Hepatocyte (in vitro differentiated cells): ENCODE measurements around the gene SPG11. TPM values are rescaled to one million over a fixed set of nuclear protein-coding genes. Genes with fewer than 3 reads are reported as not detected.
A peak's percentile ranks its signal among the peaks of the same experiment; 100 is the strongest.
"Not testable (repeated sequence)": the region's sequence is repeated elsewhere in the genome, so short reads cannot be mapped to it uniquely, and the experiment has no call there.

Experiments
- DNase-seq: peaks from one replicate; pipeline ENCODE4 v3.0.0-alpha.2; 2016; ENCODE audit warnings: low spot score
- H2AFZ ChIP-seq: fragments of 200-600 bp; sonication (generic); 2 replicates; pipeline ENCODE4 v1.6.0; 2016; ENCODE audit warnings: antibody characterized with exemption, mild to moderate bottlenecking
- H3K27ac ChIP-seq: fragments of 200-600 bp; sonication (generic); 2 replicates; pipeline ENCODE4 v1.5.1; 2016; ENCODE audit warnings: mild to moderate bottlenecking
- H3K27me3 ChIP-seq: fragments of 200-600 bp; sonication (generic); 2 replicates; pipeline ENCODE4 v1.6.1; 2016
- H3K36me3 ChIP-seq: fragments of 200-600 bp; sonication (generic); replicated peaks from 2 replicates; pipeline ENCODE4 v1.5.1; 2016; ENCODE audit warnings: low read depth; ENCODE audit not compliant: insufficient read depth
- H3K4me1 ChIP-seq: fragments of 200-600 bp; sonication (generic); 2 replicates; pipeline ENCODE4 v1.5.1; 2016; ENCODE audit warnings: mild to moderate bottlenecking, moderate library complexity; ENCODE audit not compliant: insufficient read depth
- H3K4me2 ChIP-seq: fragments of 200-600 bp; sonication (generic); 2 replicates; pipeline ENCODE4 v1.6.0; 2016
- H3K4me3 ChIP-seq: fragments of 200-600 bp; sonication (generic); 2 replicates; pipeline ENCODE4 v1.5.1; 2016; ENCODE audit warnings: mild to moderate bottlenecking
- H3K79me2 ChIP-seq: fragments of 200-600 bp; sonication (generic); 2 replicates; pipeline ENCODE4 v1.6.0; 2017; ENCODE audit warnings: mild to moderate bottlenecking
- H3K9me2 ChIP-seq: fragments of 200-600 bp; sonication (generic); replicated peaks from 2 replicates; pipeline ENCODE4 v1.6.0; 2017; ENCODE audit warnings: mild to moderate bottlenecking; ENCODE audit not compliant: insufficient read depth
- H3K9me3 ChIP-seq: fragments of 200-600 bp; sonication (generic); 2 replicates; pipeline ENCODE4 v1.5.1; 2016; ENCODE audit warnings: low read depth, mild to moderate bottlenecking
- H4K20me1 ChIP-seq: fragments of 200-600 bp; sonication (generic); 2 replicates; pipeline ENCODE4 v1.6.0; 2016; ENCODE audit warnings: mild to moderate bottlenecking; ENCODE audit not compliant: insufficient read depth, poor library complexity, severe bottlenecking
- CTCF ChIP-seq: fragments of 200-600 bp; sonication (generic); IDR thresholded peaks from 2 replicates; pipeline ENCODE4 v1.5.1; 2016; ENCODE audit warnings: antibody characterized with exemption, mild to moderate bottlenecking; ENCODE audit not compliant: poor library complexity
- EZH2 ChIP-seq: fragments of 200-600 bp; sonication (generic); IDR thresholded peaks from 2 replicates; pipeline ENCODE4 v1.6.1; 2016; ENCODE audit warnings: antibody characterized with exemption, mild to moderate bottlenecking, borderline replicate concordance
- EZH2phosphoT487 ChIP-seq: fragments of 200-600 bp; sonication (generic); IDR thresholded peaks from one replicate; pipeline ENCODE4 v1.6.1; 2018; ENCODE audit warnings: antibody characterized with exemption, mild to moderate bottlenecking, low read depth, moderate library complexity; ENCODE audit not compliant: unreplicated experiment, severe bottlenecking
- WGBS: methylation state at CpG from one replicate; pipeline ENCODE4 v1.1.6; 2016; ENCODE audit warnings: low lambda C conversion rate; ENCODE audit errors: missing lambda C conversion rate; 5-methylcytosine and 5-hydroxymethylcytosine counted together
- polyA plus RNA-seq: library from polyadenylated mRNA; unstranded; fragments of >200 nt; fragmentation: Nextera tagmentation; extraction: Ambion mirVana; gene quantifications from 2 replicates; pipeline ENCODE4 v1.2.1, GENCODE V29; 2016
- total RNA-seq: library from RNA; depleted of rRNA; stranded (reverse); fragments of >200 nt; gene quantifications from 2 replicates; pipeline ENCODE4 v1.2.3, GENCODE V29; 2014

Gene SPG11
- total and polyA plus RNA-seq, 2 experiments from 2014 or later: 28.2 to 70.3 TPM

- Histone ChIP-seq H3K36me3 (no peaks in the 10 kb centered on the region), H4K20me1 (peaks cover 21% of the 10 kb centered on the region), H3K4me1 (no peaks in the 10 kb centered on the region), H2AFZ (no peak overlapping the region), H3K4me3 (no peak overlapping the region), H3K4me2 (no peak overlapping the region), H3K9me3 (no peaks in the 10 kb centered on the region), H3K27me3 (no peaks in the 10 kb centered on the region), H3K9me2 (no peaks in the 10 kb centered on the region), H3K79me2 (peaks cover 70% of the 10 kb centered on the region), H3K27ac (no peak overlapping the region)
- DNase-seq: no peak
- TF ChIP-seq EZH2phosphoT487: no peak
- peak; percentile 37 for TF ChIP-seq CTCF
- WGBS: 79% methylated on average over 3 of the region's 3 CpGs
Measured at GRCh38 chr15:44550256-44550655, 113.2 kb downstream of the SPG11 start.

- peaks cover 81% of the 10 kb centered on the region for H3K79me2 ChIP-seq
Measured at GRCh38 chr15:44549152-44549551, 114.3 kb downstream of the SPG11 start.

GRCh38 chr15:44545913-44546802, 117.3 kb downstream of the SPG11 start:
- H3K9me2 ChIP-seq: no peaks in the 10 kb centered on the region
- no peaks in the 10 kb centered on the region for H3K9me3 ChIP-seq
- H3K27me3 ChIP-seq: no peaks in the 10 kb centered on the region
- H3K79me2 ChIP-seq: peaks cover 93% of the 10 kb centered on the region
- WGBS: 84% methylated on average over 5 of the region's 5 CpGs
- no peak overlapping the region for H2AFZ ChIP-seq
- H4K20me1 ChIP-seq: peaks cover 30% of the 10 kb centered on the region
- H3K4me1 ChIP-seq: peaks cover 17% of the 10 kb centered on the region
- H3K4me2 ChIP-seq: no peak overlapping the region
- TF ChIP-seq EZH2phosphoT487 (no peak), CTCF (peak; percentile 34), EZH2 (no peak)
- H3K27ac ChIP-seq: no peak overlapping the region
- H3K36me3 ChIP-seq: no peaks in the 10 kb centered on the region
- H3K4me3 ChIP-seq: no peak overlapping the region
- no peak for DNase-seq

More at GRCh38 chr15:44549152-44549551, 114.3 kb downstream of the SPG11 start:
- peaks cover 26% of the 10 kb centered on the region for H4K20me1 ChIP-seq
- H3K4me3 ChIP-seq, H3K9me2 ChIP-seq, H3K4me1 ChIP-seq, DNase-seq, H3K9me3 ChIP-seq, H3K27me3 ChIP-seq, H3K4me2 ChIP-seq, H3K36me3 ChIP-seq, H2AFZ ChIP-seq, H3K27ac ChIP-seq: not testable (repeated sequence)
- WGBS: over 99% methylated on average over 9 of the region's 9 CpGs

- not testable (repeated sequence) for H3K36me3 ChIP-seq, H3K27ac ChIP-seq, H3K27me3 ChIP-seq, DNase-seq, H3K9me2 ChIP-seq, H3K9me3 ChIP-seq, H3K4me3 ChIP-seq, H2AFZ ChIP-seq, H3K4me2 ChIP-seq
- Histone ChIP-seq H3K4me1 (peaks cover 22% of the 10 kb centered on the region), H4K20me1 (peaks cover 27% of the 10 kb centered on the region), H3K79me2 (peaks cover 95% of the 10 kb centered on the region)
- 98% methylated on average over 5 of the region's 5 CpGs for WGBS
Measured at GRCh38 chr15:44544745-44545144, 118.7 kb downstream of the SPG11 start.
